CD4-positive, alpha-beta T cell treated with Interleukin-17A for 1 hour (primary cell): ENCODE results near the gene FAU.

Source experiments
- DNase-seq: peaks from one replicate; pipeline ENCODE4 v3.0.0-alpha.2; 2020

Gene FAU

GRCh38 chr11:65072631-65072966, 49.3 kb downstream of the FAU start:
- no peak for DNase-seq

- DNase-seq = no peak
Measured at GRCh38 chr11:65071907-65072630, 49.9 kb downstream of the FAU start.
